Thymus (tissue), 11 donors: ENCODE results near the gene BNIP1. TPM values are rescaled to one million over a fixed set of nuclear protein-coding genes. Genes with fewer than 3 reads are reported as not detected.
A peak's percentile ranks its signal among the peaks of the same experiment; 100 is the strongest.

ENCODE experiments used
- DNase-seq, 9 donors: peaks; one replicate each; pipeline ENCODE4 v3.0.0-alpha.2; 2013; ENCODE audit warnings: low spot score in 9 of 9, low read depth in 6 of 9, missing footprints in 1 of 9
- H3K27ac ChIP-seq, 2 donors: one replicate each; pipeline ENCODE4 v1.5.1; 2013; ENCODE audit warnings: control low read depth in 1 of 2, low read depth in 1 of 2, low read length in 1 of 2, mild to moderate bottlenecking in 1 of 2, moderate library complexity in 1 of 2
- H3K27me3 ChIP-seq, 2 donors: one replicate each; pipeline ENCODE4 v1.5.1; 2013; ENCODE audit warnings: low read length in 1 of 2; ENCODE audit not compliant: control insufficient read depth in 2 of 2, insufficient read depth in 1 of 2
- H3K36me3 ChIP-seq, 2 donors: one replicate each; pipeline ENCODE4 v1.5.1; 2013; ENCODE audit warnings: low read length in 1 of 2, mild to moderate bottlenecking in 1 of 2, moderate library complexity in 1 of 2; ENCODE audit not compliant: control insufficient read depth in 2 of 2, insufficient read depth in 2 of 2
- H3K4me1 ChIP-seq, 2 donors: one replicate each; pipeline ENCODE4 v1.5.1; 2013; ENCODE audit warnings: low read length in 2 of 2; ENCODE audit not compliant: control insufficient read depth in 2 of 2, insufficient read depth in 2 of 2
- H3K4me3 ChIP-seq, 2 donors: one replicate each; pipeline ENCODE4 v1.5.1; 2013; ENCODE audit warnings: low read length in 2 of 2, control low read depth in 1 of 2, mild to moderate bottlenecking in 1 of 2
- H3K9me3 ChIP-seq, 2 donors: one replicate each; pipeline ENCODE4 v1.5.1; 2013; ENCODE audit warnings: low read length in 1 of 2, mild to moderate bottlenecking in 1 of 2; ENCODE audit not compliant: control insufficient read depth in 2 of 2, insufficient read depth in 1 of 2
- WGBS: extraction: QIAGEN DNeasy Blood & Tissue Kit; methylation state at CpG from one replicate; pipeline ENCODE4 v1.1.7; 2013; 5-methylcytosine and 5-hydroxymethylcytosine counted together
- polyA plus RNA-seq: library from polyadenylated mRNA; stranded (reverse); fragments of 200-250 nt; gene quantifications from one replicate; pipeline ENCODE4 v1.2.3, GENCODE V29; 2013
- total RNA-seq: library from RNA; stranded (reverse); fragments of 120-200 nt; gene quantifications from one replicate; pipeline ENCODE4 v1.2.4, GENCODE V29; 2013
- donor health status: healthy.

The BNIP1 gene
- total and polyA plus RNA-seq, 2 donors = 12.2 to 17.7 TPM

DNA sequence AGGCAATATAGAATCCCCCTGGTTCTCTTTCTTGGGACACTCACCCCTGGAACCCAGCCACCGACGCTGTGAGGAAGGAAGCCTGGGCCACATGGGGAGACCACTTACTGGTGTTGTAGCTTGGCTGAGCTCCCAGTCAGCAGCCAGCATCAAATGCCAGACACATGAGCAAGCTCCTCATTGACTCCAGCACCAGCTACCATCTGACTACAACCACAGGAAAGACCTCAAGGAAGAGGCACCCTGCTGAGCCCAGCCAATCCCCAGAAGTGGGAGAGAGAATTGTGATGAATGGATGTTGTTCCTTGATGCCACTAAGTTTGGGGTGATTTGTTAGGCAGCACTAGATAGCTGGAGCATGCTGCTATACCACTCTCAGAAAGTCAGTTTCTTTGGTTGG, 36.0 kb downstream of the BNIP1 start:
- no peak for DNase-seq
- no peaks in the 10 kb centered on the region for H3K36me3 ChIP-seq
- no peak overlapping the region for H3K27ac ChIP-seq
- 68% methylated on average over 2 of the region's 2 CpGs for WGBS
- H3K4me3 ChIP-seq = no peak overlapping the region
- peaks cover 0 to under 1% of the 10 kb centered on the region in 2 donors for H3K27me3 ChIP-seq
- no peaks in the 10 kb centered on the region for H3K9me3 ChIP-seq
- no peaks in the 10 kb centered on the region for H3K4me1 ChIP-seq

DNA sequence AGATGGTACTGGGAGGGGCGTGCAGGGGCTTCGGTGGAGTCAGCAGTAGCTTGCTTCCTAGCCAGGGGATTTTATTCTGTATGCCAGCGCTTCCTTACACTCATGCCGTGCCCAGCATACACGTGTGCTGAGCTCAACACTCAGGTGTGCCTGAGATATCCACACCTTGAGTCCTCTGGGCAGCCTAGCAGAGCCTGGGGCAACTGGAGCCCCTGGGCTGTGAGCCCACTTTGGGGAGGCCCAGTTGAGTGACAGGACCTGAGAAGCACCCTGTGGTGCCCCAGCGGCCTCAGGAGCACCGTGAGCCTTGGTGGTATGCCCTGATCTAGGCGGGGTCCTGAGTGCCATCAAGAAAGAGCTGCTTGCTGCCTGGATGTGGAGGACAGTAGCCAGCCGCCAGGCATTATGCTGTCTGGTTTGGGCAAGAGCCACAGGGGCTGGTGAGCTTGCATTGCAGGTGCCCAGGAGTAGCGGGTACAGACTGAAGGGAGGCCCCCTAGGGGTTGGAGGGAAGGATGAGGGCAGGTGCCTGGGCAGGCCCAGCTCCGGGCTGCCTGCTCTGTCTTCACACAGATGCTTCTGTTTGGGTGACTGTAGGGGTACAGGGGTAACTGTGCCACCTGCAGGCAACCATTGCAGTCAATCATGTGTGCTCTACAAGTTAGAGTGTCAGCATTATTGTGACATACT, 42.9 kb downstream of the BNIP1 start:
- Histone ChIP-seq H3K27me3 (no peaks in the 10 kb centered on the region), H3K4me1 (no peaks in the 10 kb centered on the region), H3K4me3 (no peak overlapping the region), H3K9me3 (no peaks in the 10 kb centered on the region), H3K27ac (no peak overlapping the region), H3K36me3 (no peaks in the 10 kb centered on the region)
- peak in 4 of 9 donors; percentile 3 to 20 (median 13) for DNase-seq
- 88% methylated on average over 11 of the region's 11 CpGs for WGBS

DNA sequence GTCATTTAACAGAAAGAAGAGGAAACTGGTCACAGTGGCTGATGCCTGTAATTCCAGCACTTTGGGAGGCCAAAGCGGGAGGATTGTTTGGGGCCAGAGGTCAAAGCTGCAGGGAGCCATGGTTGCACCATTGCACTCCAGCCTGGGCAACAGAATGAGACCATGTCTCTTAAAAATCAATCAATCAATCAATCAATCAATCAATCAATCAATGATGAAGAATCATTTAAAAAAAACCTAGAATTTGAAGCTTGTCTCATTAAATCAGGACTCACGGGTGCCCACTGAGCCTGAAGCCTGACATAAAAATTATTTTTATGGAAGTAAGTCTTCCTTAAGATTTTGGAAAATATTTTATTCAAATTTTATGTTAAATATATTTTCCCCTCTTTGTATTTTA, 43.9 kb downstream of the BNIP1 start:
- WGBS = 93% methylated on average over 2 of the region's 2 CpGs
- Histone ChIP-seq H3K27ac (no peak overlapping the region), H3K9me3 (no peaks in the 10 kb centered on the region), H3K27me3 (no peaks in the 10 kb centered on the region), H3K4me3 (no peak overlapping the region), H3K4me1 (no peaks in the 10 kb centered on the region), H3K36me3 (no peaks in the 10 kb centered on the region)
- DNase-seq = no peak

DNA sequence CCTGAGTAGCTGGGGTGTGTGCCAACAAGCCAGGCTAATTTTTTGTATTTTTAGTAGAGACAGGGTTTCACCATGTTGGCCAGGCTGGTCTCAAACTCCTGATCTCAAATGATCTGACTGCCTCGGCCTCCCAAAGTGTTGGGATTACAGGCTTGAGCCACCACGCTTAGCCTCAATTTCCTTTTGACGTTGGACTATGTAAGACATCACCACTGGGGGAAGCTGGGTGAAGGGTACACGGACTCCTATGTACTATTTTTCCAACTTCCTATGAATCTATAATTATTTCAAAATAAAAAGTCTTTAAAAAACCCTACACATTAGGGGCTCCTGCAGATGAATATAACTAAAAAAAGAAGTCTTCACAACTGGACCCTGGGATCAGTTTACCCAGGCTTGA, 46.7 kb downstream of the BNIP1 start:
- Histone ChIP-seq H3K36me3 (no peaks in the 10 kb centered on the region), H3K27ac (no peak overlapping the region), H3K4me3 (no peak overlapping the region), H3K27me3 (no peaks in the 10 kb centered on the region), H3K9me3 (no peaks in the 10 kb centered on the region), H3K4me1 (no peaks in the 10 kb centered on the region)
- DNase-seq = no peak
- WGBS = 92% methylated on average over 4 of the region's 4 CpGs

DNA sequence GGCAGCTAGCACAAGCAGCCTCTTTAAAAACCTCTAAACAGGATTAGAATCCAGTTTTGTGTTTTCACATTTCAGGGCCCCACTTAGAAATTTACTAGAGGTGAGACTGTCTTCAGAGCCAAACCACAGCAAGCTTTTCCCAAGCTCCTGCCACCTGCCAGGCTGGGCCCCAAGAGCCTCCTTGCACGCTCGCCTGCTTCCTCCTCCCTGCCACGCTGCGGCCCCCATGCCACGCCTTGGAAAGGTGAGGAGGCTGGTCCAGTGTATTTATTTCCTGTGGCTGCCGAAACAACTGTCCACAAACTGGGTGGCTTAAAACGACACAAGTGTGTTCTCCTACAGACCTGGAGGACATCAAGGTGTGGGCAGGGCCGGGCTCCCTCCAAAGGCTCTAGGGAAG, 47.2 kb downstream of the BNIP1 start:
- DNase-seq = no peak
- no peaks in the 10 kb centered on the region for H3K4me1 ChIP-seq
- no peaks in the 10 kb centered on the region for H3K27me3 ChIP-seq
- 89% methylated on average over 8 of the region's 8 CpGs for WGBS
- no peak overlapping the region for H3K4me3 ChIP-seq
- no peaks in the 10 kb centered on the region for H3K36me3 ChIP-seq
- no peaks in the 10 kb centered on the region for H3K9me3 ChIP-seq
- H3K27ac ChIP-seq = no peak overlapping the region

DNA sequence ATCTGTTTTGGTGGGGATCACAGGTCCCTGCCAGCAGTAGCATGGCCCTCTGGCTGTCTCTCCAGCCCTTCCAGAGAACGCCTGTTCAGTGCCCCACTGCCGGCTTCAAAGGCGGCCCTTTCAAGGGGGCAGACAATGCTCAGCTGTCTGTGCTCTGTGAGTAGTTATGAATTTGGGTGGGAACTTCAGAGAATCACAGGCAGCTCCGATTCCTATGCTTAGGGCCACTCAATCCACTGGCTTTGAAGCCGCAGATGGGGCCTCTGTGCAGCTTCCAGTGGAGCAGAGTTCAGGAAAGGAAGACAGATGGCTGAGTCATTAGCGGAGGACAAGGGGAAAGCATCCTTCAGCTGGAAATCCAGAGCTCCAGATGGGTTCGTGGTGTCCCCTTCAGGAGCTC, 48.2 kb downstream of the BNIP1 start:
- Histone ChIP-seq H3K4me3 (no peak overlapping the region), H3K9me3 (no peaks in the 10 kb centered on the region), H3K36me3 (no peaks in the 10 kb centered on the region), H3K27ac (no peak overlapping the region), H3K27me3 (no peaks in the 10 kb centered on the region), H3K4me1 (no peaks in the 10 kb centered on the region)
- WGBS = 95% methylated on average over 7 of the region's 7 CpGs
- DNase-seq = no peak

DNA sequence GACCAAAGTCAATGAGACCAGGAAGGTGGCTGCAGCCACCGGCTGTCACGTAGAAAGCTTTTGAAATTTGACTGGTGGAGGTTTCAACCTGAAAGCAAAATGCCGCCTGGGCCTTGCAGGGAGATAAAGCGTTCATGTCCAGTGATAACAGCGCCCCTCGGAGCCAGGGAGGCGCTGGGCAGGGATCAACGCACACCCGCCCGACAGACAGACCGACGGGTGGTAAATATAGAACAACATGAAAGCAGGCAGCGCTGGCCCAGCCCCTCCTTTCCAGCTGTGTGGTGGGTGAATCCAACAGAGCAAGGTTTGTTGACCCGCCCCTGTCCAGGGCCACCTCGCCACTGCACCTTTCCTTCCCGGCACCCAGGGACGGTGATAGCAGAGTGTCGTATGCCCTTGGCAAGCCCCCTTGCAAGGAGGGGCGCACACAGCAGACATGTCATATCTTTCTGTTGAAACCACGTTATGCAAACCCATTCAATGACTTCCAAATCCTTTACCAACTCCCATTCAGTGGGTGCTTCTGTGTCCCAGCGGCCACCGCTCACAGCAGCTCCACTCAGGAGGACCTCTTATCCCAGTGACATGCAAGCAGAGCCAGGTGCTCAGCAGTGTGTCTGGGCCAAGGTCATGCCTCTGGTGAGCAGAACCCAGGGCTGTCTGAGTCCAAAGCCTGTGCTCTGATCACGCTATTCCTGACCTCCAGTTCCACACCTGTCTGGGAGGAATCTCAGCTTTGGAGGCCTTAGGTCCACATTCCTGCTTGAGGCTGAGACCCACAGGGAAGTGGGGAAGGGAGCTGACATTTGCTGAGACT, 52.0 kb downstream of the BNIP1 start:
- peaks cover 0 to 11% of the 10 kb centered on the region in 2 donors for H3K27me3 ChIP-seq
- no peaks in the 10 kb centered on the region for H3K36me3 ChIP-seq
- no peak overlapping the region for H3K27ac ChIP-seq
- peaks cover 0 to 3% of the 10 kb centered on the region in 2 donors for H3K9me3 ChIP-seq
- 87% methylated on average over 23 of the region's 23 CpGs for WGBS
- H3K4me1 ChIP-seq = no peaks in the 10 kb centered on the region
- DNase-seq = no peak
- H3K4me3 ChIP-seq = no peak overlapping the region

DNA sequence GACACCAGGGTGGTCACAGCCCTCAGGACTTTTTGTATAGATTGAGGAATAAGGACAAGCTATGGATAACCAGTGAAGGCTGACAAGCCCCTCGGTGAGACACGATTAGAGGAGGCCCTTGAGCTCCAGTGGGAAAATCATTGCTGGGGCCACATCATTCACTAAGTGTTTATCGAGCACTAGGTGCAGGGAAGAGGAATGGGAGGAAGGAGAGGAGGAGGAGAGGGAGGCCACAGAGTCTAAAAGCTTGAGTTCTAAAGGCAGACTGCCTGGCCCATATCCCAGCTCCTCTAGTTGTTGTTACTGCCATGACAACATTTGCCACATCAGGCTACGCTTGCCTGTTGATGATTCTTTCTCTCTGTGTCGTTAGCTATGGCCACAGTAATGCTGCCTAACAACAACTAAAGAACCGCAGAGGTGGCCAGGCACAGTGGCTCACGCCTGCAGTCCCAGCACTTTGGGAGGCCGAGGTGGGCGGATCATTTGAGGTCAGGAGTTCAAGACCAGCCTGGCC, 53.1 kb downstream of the BNIP1 start:
- H3K9me3 ChIP-seq = peaks cover 0 to 3% of the 10 kb centered on the region in 2 donors
- no peaks in the 10 kb centered on the region for H3K4me1 ChIP-seq
- peaks cover 3 to 22% of the 10 kb centered on the region in 2 donors for H3K27me3 ChIP-seq
- H3K4me3 ChIP-seq = no peak overlapping the region
- H3K27ac ChIP-seq = no peak overlapping the region
- no peaks in the 10 kb centered on the region for H3K36me3 ChIP-seq
- 93% methylated on average over 9 of the region's 9 CpGs for WGBS
- no peak for DNase-seq

DNA sequence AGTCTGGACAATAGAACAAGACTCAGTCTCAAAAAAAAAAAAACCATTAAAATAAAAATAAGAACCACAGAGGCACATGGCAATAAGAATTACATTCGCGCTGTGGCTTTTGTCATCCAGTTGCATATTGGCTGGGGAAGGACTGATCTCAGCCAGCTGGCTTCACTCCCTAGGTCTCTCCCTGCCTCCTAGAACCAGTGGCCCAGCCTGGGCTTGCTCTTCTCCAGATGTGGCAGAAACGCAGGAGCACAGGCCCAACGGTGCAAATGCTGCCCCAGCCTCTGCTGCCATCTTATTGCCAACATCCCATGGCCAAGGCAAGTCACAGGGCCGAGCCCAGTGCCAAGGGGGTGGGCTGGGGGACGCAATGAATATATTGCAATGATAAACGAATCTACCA, 53.7 kb downstream of the BNIP1 start:
- Histone ChIP-seq H3K4me3 (no peak overlapping the region), H3K4me1 (no peaks in the 10 kb centered on the region), H3K27ac (no peak overlapping the region), H3K9me3 (peaks cover 0 to 3% of the 10 kb centered on the region in 2 donors), H3K36me3 (no peaks in the 10 kb centered on the region), H3K27me3 (peaks cover 6 to 28% of the 10 kb centered on the region in 2 donors)
- WGBS = 93% methylated on average over 7 of the region's 7 CpGs
- no peak for DNase-seq
